K562 (cell line): ENCODE results near the gene MRPL28. TPM values are rescaled to one million over a fixed set of nuclear protein-coding genes. Genes with fewer than 3 reads are reported as not detected.
A peak's percentile ranks its signal among the peaks of the same experiment; 100 is the strongest.

Source experiments
- ADNP ChIP-seq: fragments of 200-800 bp; sonication (Bioruptor generic); IDR thresholded peaks from 2 replicates; pipeline ENCODE4 v1.6.1; 2016; ENCODE audit warnings: missing genetic modification characterization, missing compliant biosample characterization
- CCNT2 ChIP-seq: IDR thresholded peaks from 2 replicates; pipeline ENCODE4 v1.6.1; 2011; ENCODE audit warnings: borderline replicate concordance, low read depth, mild to moderate bottlenecking, moderate library complexity, mixed read lengths, low read length; ENCODE audit not compliant: insufficient read length; ENCODE audit errors: extremely low read depth
- CGGBP1 ChIP-seq: fragments of 250-450 bp; sonication (Bioruptor Pico); IDR thresholded peaks from 2 replicates; pipeline ENCODE4 v1.9.0; 2021; ENCODE audit warnings: mild to moderate bottlenecking
- HDAC3 ChIP-seq: fragments of 450-650 bp; IDR thresholded peaks from 2 replicates; pipeline ENCODE4 v1.6.1; 2018; ENCODE audit warnings: borderline replicate concordance, mild to moderate bottlenecking, moderate library complexity; ENCODE audit not compliant: partially characterized antibody
- HINFP ChIP-seq: fragments of 450-650 bp; conservative IDR thresholded peaks from 2 replicates; pipeline ENCODE4 v1.6.1; 2016; ENCODE audit warnings: missing genetic modification characterization, low read depth, mild to moderate bottlenecking, control low read depth, missing compliant biosample characterization
- KDM5B ChIP-seq: fragments of 200-600 bp; sonication (generic); IDR thresholded peaks from 2 replicates; pipeline ENCODE4 v1.6.1; 2012; ENCODE audit warnings: low read depth, mild to moderate bottlenecking, moderate library complexity, low read length, control low read depth, inconsistent platforms; ENCODE audit not compliant: insufficient replicate concordance
- NFIX ChIP-seq: fragments of 250-450 bp; sonication (Bioruptor Pico); IDR thresholded peaks from 2 replicates; pipeline ENCODE4 v1.4.0; 2020; ENCODE audit warnings: low read depth, mild to moderate bottlenecking, moderate library complexity
- ZMIZ1 ChIP-seq, 2 experiments: fragments of 150-350 bp in 1 of 2; IDR thresholded peaks; 2 replicates each; pipeline ENCODE4 v1.6.1; 2012 to 2016; ENCODE audit warnings: low read depth in 2 of 2, low read length in 2 of 2, mild to moderate bottlenecking in 1 of 2, moderate library complexity in 1 of 2
- ZNF639 ChIP-seq, 2 experiments: fragments of 200-800 bp in 1 of 2; sonication (Bioruptor generic) in 1 of 2; sonication (generic) in 1 of 2; formaldehyde crosslinking in 1 of 2; IDR thresholded peaks in 1 of 2; conservative IDR thresholded peaks in 1 of 2; 2 replicates each; pipeline versions ENCODE4 v1.5.0 to v1.6.1; 2016 to 2020; ENCODE audit warnings: missing compliant biosample characterization in 1 of 2, missing genetic modification characterization in 1 of 2, missing genetic modification reagents in 1 of 2
- polyA plus RNA-seq, 8 experiments: library from polyadenylated mRNA; depleted of rRNA in 4 of 8; stranded (reverse) in 5 of 8; unstranded in 3 of 8; fragments of >200 nt; fragmentation: Nextera tagmentation in 2 of 8; fragmentation: Illumina TruSeq in 1 of 8; extraction: Ambion mirVana in 2 of 8; extraction: Trizol in 1 of 8; gene quantifications; 2 replicates each; pipeline versions ENCODE4 v1.2.1 to v1.2.3, GENCODE V29; 2011 to 2014; ENCODE audit warnings: inconsistent platforms in 1 of 8, missing spikeins in 1 of 8
- total RNA-seq, 7 experiments: library from RNA; depleted of rRNA in 6 of 7; stranded (reverse); fragments of >200 nt in 6 of 7; fragmentation: Illumina TruSeq in 2 of 7; extraction: Trizol in 2 of 7; gene quantifications; 2 replicates each; pipeline versions ENCODE4 v1.2.1 to v1.2.3, GENCODE V29; 2011 to 2021; ENCODE audit warnings: low replicate concordance in 1 of 7
- TF ChIP-seq, protein P1 (sequence below): fragments of 250-450 bp; sonication (Bioruptor Pico); IDR thresholded peaks from 2 replicates; pipeline ENCODE4 v1.4.0; 2020; ENCODE audit warnings: mild to moderate bottlenecking, moderate library complexity, borderline replicate concordance
- TF ChIP-seq, protein P2 (sequence below): fragments of 250-450 bp; sonication (Bioruptor Pico); IDR thresholded peaks from 2 replicates; pipeline ENCODE4 v1.8.0; 2021; ENCODE audit warnings: borderline replicate concordance, mild to moderate bottlenecking, moderate library complexity; ENCODE audit not compliant: poor library complexity, severe bottlenecking
- TF ChIP-seq, protein P3 (sequence below): sonication (generic); formaldehyde crosslinking; IDR thresholded peaks from 2 replicates; pipeline ENCODE4 v1.8.0; 2022; ENCODE audit warnings: mild to moderate bottlenecking, missing genetic modification reagents

The MRPL28 gene
- total and polyA plus RNA-seq, 9 of the 15 experiments (the other 6 are each of a cell fraction or from before 2014, with no cell fraction given), result 2.5 to 323 (median 175) TPM

DNA sequence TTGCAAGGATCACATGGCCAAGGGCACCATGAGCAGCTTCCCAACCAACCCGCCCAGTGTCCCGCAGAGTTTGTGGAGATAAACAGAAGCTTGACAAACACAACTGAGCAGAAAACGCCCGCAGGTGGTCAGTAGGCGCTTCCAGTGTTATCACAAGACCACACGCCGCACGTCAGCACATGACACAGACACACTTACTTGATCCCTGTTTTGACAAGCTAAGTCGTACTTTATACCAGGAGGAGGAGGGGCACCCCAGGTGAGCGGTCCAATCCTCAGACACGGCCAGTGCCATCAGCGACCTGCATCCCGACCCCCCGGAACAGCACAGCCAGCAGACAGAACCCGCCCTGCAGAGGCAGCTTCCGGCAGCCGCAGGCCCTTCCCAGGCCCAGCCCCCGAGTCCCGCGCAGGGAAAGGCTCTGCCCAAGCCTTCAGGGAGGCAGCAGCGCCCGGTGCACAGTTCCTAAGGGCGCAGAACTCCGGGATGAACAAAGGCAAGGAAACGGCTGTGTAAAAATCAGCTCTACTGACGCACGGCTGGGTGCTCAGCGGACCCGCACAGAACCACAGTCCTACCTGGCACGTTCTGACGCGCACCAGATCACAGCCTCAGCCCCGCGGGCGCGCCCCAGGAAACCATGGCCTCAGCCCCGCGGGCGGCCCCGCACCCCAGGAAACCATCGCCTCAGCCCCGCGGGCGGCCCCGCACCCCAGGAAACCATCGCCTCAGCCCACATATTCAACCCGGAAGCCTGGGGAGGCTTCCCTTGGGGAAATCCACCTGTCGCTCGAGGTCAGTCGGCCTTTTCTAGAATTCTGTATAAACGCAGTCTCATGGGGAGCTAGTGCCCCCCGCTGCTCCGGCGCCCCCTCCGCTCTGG is 45.6 kb downstream of the MRPL28 start (continued):
- TF ChIP-seq HINFP (tag) (no peak), HDAC3 (no peak), CGGBP1 (CRISPR knock-in tag) (no peak), KDM5B (no peak), CCNT2 (peak; percentile 72), ADNP (tag) (no peak), ZMIZ1 (IDR thresholded peaks at IDR 0.05; ENCODE audit: low read depth in 2 of 2, low read length in 2 of 2) (peak in 1 of 2 experiments; percentile 65; a peak in 1 of 4 replicates), NFIX (CRISPR knock-in tag) (no peak), ZNF639 (CRISPR knock-in tag; conservative IDR thresholded peaks at IDR 0.05 in 1 of 2, IDR thresholded peaks at IDR 0.05 in 1 of 2) (peak in 1 of 2 experiments; percentile 46; a peak in 1 of 4 replicates)
- TF ChIP-seq, protein P1, sequence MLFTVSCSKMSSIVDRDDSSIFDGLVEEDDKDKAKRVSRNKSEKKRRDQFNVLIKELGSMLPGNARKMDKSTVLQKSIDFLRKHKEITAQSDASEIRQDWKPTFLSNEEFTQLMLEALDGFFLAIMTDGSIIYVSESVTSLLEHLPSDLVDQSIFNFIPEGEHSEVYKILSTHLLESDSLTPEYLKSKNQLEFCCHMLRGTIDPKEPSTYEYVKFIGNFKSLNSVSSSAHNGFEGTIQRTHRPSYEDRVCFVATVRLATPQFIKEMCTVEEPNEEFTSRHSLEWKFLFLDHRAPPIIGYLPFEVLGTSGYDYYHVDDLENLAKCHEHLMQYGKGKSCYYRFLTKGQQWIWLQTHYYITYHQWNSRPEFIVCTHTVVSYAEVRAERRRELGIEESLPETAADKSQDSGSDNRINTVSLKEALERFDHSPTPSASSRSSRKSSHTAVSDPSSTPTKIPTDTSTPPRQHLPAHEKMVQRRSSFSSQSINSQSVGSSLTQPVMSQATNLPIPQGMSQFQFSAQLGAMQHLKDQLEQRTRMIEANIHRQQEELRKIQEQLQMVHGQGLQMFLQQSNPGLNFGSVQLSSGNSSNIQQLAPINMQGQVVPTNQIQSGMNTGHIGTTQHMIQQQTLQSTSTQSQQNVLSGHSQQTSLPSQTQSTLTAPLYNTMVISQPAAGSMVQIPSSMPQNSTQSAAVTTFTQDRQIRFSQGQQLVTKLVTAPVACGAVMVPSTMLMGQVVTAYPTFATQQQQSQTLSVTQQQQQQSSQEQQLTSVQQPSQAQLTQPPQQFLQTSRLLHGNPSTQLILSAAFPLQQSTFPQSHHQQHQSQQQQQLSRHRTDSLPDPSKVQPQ (CRISPR knock-in tag), result no peak
- TF ChIP-seq, protein P2, sequence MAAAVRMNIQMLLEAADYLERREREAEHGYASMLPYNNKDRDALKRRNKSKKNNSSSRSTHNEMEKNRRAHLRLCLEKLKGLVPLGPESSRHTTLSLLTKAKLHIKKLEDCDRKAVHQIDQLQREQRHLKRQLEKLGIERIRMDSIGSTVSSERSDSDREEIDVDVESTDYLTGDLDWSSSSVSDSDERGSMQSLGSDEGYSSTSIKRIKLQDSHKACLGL (CRISPR knock-in tag), result no peak
- TF ChIP-seq, protein P3, sequence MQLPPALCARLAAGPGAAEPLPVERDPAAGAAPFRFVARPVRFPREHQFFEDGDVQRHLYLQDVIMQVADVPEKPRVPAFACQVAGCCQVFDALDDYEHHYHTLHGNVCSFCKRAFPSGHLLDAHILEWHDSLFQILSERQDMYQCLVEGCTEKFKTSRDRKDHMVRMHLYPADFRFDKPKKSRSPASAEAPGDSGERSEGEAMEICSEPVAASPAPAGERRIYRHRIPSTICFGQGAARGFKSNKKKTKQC (CRISPR knock-in tag), result no peak
